ENCODE data around the gene ROMO1.
"Not testable (repeated sequence)": the region's sequence is repeated elsewhere in the genome, so short reads cannot be mapped to it uniquely, and the experiment has no call there.

The ROMO1 gene

DNA sequence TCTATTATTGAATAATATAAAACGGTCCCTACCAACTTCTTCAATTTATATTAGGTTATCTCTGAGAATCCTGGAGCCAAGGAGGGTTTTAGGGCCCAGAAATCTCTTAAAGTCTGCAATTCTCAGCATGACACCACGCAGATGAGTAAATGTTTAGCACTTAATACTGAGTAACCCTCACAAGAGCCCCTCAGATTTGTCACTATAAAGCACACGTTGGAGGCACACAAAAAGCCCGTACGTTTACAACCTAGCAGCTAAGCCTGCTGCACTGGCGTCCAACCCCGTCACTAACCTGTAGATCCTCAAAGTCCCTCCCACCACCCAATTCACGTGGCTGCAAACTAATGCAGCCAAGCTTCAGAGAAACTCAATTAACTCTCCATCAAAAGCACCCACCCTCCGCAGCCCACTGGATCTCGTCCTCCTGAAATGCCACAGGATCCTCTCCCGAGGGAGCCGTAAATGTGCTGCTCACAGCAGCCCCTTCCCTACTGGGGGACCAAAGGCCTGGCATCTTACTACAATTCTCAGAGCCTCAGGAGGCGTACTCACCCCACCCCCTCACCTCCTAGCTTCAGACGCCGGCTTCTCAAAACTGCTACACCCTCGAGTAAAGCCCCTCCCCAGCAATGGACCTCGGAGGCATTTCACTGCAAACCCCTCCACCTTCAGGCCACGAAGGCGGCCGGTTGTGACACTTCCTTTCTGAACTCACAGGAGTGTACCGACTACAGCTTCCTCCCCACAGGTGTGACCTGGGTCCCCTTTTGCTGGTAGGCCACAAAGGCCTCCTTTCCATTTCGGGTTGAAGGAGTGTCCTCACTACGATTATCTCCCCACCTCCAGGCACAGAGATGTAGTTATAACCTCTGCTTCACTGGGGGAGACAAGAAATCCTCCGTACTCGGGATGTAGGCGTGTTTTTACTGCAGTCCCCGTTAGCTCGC lies 35.4 kb upstream of the ROMO1 start:
- peak overlapping the region; percentile 88 for H3K4me3 ChIP-seq
- DNase-seq (ENCODE audit: low spot score in 2 of 2): peak; percentile 73 to 79
- peaks cover 5% of the 10 kb centered on the region for H3K36me3 ChIP-seq (replicated peaks)
- peaks cover 17% of the 10 kb centered on the region for H3K4me1 ChIP-seq
- no peaks in the 10 kb centered on the region for H3K9me3 ChIP-seq
- no peaks in the 10 kb centered on the region for H3K27me3 ChIP-seq (ENCODE audit: low read depth)
- in situ Hi-C loops (cut with MboI; ENCODE audit: low sequenced_read_pairs): no loop called here

DNA sequence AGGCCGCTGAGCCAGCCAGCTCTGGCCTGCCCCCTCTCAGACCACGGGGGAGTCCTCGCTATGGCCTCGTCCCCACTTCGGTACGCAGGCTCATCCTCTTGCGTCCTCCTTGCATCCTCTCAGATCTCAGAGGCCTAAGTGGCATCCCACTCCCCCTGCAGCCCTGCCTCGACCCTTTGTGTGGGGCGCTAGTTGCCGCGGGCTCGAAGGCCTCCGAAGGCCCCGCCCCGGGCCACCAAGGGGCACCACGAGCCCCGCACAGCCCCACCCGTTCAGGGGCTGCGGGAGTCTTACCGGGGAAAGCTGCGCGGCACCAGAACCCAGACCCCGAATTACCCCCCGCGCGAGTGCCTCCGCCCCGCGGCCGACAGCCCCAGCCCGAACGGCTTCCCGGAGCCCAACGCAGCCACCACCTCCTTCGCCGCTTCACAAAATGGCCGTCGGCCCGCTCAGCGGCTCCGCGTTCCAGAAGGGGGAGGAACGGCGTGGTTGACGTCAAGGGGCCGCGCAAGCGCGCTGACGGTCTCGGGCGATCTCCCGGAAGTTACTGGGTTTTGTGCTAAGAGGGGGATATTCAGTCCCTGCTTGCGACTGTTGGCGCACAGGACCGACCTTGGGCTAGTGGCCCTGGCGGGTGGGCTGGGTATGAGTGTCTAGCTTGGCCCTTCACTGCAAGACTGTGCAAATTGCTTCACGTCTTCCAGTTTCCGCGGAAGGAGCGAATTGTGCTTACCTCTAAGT lies 34.6 kb upstream of the ROMO1 start, which contains the start of the genes CPNE1 and RBM12:
CPNE1 (minus strand) TSS at position 435 of the 741 bp plus-strand sequence. CDS start 31,977 bp downstream, outside the sequence.
RBM12 (minus strand) TSS at position 435 of the 741 bp plus-strand sequence. CDS start 9,578 bp downstream, outside the sequence.
- H3K4me3 ChIP-seq: peak within 1 kb of the TSS; percentile 88
- DNase-seq (ENCODE audit: low spot score in 2 of 2): peak; percentile 92 to 94
- in situ Hi-C loops (cut with MboI; ENCODE audit: low sequenced_read_pairs): no loop called here
- H3K27me3 ChIP-seq (ENCODE audit: low read depth): no peaks in the 10 kb centered on the region
- no peaks in the 10 kb centered on the region for H3K9me3 ChIP-seq
- peaks cover 15% of the 10 kb centered on the region for H3K4me1 ChIP-seq
- H3K36me3 ChIP-seq (replicated peaks): peaks cover 13% of the 10 kb centered on the region

DNA sequence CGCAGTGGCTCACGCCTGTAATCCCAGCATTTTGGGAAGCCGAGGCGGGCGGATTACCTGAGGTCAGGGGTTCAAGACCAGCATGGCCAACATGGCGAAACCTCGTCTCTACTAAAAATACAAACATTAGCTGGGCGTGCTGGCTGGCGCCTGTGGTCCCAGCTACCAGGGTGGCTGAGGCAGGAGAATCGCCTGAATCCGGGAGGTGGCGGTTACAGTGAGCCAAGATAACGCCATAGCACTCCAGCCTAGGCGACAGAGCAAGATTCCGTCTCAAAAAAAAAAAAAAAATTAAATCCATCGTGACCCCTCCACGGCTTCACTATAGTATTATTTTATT lies 33.3 kb upstream of the ROMO1 start:
- H3K4me3 ChIP-seq: no peak overlapping the region
- H3K9me3 ChIP-seq: no peaks in the 10 kb centered on the region
- in situ Hi-C loops (cut with MboI; ENCODE audit: low sequenced_read_pairs): no loop called here
- no peak for DNase-seq (ENCODE audit: low spot score in 2 of 2)
- H3K36me3 ChIP-seq (replicated peaks): peaks cover 21% of the 10 kb centered on the region
- H3K27me3 ChIP-seq (ENCODE audit: low read depth): no peaks in the 10 kb centered on the region
- H3K4me1 ChIP-seq: peaks cover 15% of the 10 kb centered on the region

DNA sequence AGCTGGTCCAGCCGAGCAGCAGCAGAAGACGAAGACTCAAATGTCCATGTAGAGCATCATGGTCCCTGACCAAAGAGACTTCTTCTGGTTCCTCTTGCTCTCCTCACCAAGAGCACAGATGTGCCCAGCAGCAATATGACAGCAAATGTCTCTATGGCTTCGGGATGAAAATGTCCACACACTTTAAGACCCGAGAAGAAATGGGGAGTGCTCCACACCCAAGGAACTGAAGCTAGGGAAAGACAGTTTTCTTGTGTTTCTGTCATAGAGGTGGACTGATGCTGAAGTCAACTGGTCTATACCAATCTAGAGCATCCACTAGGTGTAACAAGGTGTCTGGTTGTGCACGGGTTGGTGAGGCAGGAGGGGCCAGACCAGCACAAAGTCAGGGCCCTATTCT lies 30.0 kb upstream of the ROMO1 start:
- in situ Hi-C loops (cut with MboI; ENCODE audit: low sequenced_read_pairs): no loop called here
- DNase-seq (ENCODE audit: low spot score in 2 of 2): no peak
- peaks cover 4% of the 10 kb centered on the region for H3K4me1 ChIP-seq
- H3K4me3 ChIP-seq: no peak overlapping the region
- H3K9me3 ChIP-seq: no peaks in the 10 kb centered on the region
- peaks cover 44% of the 10 kb centered on the region for H3K36me3 ChIP-seq (replicated peaks)
- H3K27me3 ChIP-seq (ENCODE audit: low read depth): no peaks in the 10 kb centered on the region

DNA sequence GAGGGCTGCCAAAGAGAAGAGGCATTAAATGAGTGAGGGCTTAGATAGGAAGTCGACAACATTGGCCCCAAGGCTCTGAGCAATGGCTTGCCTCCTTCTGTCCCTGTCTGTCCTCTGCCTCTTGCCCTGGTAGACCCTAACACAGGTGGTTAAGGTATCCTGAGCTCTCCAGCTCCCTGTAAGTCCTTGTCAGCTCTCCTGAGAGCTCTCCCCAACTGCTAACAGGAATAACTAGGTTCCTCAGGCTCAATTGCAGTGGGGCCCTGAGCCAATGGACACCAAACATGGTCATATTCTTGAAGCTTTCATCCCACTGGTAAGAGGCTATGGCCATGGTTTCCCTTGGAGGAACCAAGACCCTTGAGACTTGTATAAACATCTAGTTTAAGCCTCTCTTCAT lies 29.5 kb upstream of the ROMO1 start:
- H3K4me1 ChIP-seq: peaks cover 4% of the 10 kb centered on the region
- in situ Hi-C loops (cut with MboI; ENCODE audit: low sequenced_read_pairs): no loop called here
- no peaks in the 10 kb centered on the region for H3K27me3 ChIP-seq (ENCODE audit: low read depth)
- peaks cover 44% of the 10 kb centered on the region for H3K36me3 ChIP-seq (replicated peaks)
- H3K4me3 ChIP-seq: no peak overlapping the region
- no peaks in the 10 kb centered on the region for H3K9me3 ChIP-seq
- no peak for DNase-seq (ENCODE audit: low spot score in 2 of 2)

DNA sequence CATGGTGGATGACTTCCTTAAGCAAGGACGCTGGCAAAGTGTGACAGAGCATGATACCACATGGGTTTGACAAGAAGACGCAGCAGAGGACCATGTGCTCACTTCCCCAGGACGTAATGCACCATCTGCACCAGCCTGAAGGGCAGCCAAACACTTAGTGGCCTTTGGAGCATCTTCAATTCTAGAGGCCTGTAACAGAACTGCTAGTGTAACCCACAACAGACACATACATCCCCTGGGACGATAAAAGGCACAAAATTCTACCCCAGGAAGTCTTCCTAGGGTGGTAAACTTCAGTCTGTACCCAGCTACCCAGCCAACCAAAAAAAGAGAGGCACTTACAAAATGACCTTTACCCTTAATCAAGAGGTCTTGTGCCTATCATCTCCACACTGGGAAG lies 25.3 kb upstream of the ROMO1 start:
- no peak for DNase-seq (ENCODE audit: low spot score in 2 of 2)
- H3K27me3 ChIP-seq (ENCODE audit: low read depth): no peaks in the 10 kb centered on the region
- in situ Hi-C loops (cut with MboI; ENCODE audit: low sequenced_read_pairs): no loop called here
- H3K36me3 ChIP-seq (replicated peaks): peaks cover 40% of the 10 kb centered on the region
- H3K9me3 ChIP-seq: no peaks in the 10 kb centered on the region
- H3K4me3 ChIP-seq: no peak overlapping the region
- no peaks in the 10 kb centered on the region for H3K4me1 ChIP-seq

DNA sequence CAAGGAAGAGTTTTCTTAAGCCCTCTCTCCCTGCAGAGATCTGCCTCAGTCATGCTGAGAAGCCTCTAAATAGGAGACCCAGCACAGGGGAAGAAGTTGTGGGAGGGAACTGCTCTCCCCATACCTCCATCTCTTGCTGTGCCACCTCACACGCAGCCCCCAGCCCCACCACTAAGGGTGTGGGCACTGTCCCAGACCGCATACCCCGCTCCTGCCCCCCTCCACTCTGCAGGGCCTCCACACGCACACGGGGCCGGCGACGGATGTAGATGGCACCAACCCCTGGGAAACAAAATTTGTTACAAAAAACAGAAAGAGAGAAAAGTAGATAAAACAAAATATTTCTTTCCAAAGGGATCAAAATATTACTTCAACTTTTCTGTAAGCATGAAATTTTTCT lies 24.3 kb upstream of the ROMO1 start:
- Histone ChIP-seq H3K9me3 (no peaks in the 10 kb centered on the region), H3K36me3 (replicated peaks) (peaks cover 32% of the 10 kb centered on the region), H3K4me1 (no peaks in the 10 kb centered on the region), H3K4me3 (no peak overlapping the region), H3K27me3 (ENCODE audit: low read depth) (no peaks in the 10 kb centered on the region)
- DNase-seq (ENCODE audit: low spot score in 2 of 2): no peak
- in situ Hi-C loops (cut with MboI; ENCODE audit: low sequenced_read_pairs): no loop called here

DNA sequence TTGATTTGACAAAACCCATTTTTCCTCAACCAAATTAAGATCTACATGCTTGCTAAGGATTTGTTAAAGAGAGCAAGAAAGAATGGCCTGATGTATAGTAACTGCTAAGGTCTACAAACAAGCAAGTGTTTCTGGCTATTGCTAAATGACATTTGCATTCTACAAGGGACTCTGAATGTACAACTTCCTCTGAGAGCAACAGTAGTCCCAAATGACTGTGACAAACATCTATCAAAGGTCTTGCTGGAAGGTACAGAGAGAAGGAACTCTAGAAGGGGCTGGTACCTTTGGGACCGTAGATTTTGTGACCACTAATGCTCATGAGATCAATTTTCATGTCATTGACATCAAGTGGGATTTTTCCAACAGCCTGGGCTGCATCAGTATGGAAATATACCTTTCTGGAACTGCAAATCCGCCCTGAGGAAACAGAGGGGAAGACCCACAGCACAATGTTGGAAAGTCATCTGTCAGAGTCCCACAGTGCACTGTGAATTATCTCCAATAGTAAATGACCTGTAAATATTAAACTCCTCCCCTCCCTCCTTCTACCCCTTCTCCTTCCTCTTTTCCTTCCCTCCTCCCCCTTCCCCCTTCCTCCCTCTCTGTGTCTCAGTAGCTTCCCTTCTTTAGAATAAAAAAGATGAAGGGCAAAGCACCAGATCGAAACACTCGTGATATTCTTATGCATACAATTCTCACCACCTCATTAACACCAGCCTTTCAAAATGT lies 18.6 kb upstream of the ROMO1 start:
- no peaks in the 10 kb centered on the region for H3K9me3 ChIP-seq

DNA sequence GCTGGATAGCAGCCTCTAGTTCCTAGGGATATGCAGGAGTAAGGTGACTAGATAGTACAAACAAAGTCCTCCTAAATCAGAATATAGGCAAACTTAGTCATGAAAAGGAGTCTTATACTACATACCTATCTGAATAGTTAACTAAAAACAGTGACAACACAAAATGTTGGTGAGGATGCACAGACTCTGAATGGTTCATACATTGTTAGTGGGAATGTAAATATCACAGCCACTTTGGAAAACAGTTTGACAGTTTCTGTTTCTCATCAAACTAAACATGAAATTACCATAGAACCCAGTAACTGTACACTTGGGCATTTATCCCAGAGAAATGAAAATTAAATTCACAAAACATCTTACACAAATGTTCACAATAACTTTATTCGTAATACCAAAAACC lies 17.2 kb upstream of the ROMO1 start:
- Histone ChIP-seq H3K9me3 (no peaks in the 10 kb centered on the region), H3K4me1 (peaks cover 4% of the 10 kb centered on the region), H3K36me3 (replicated peaks) (peaks cover 4% of the 10 kb centered on the region), H3K4me3 (no peak overlapping the region), H3K27me3 (ENCODE audit: low read depth) (no peaks in the 10 kb centered on the region)
- in situ Hi-C loops (cut with MboI; ENCODE audit: low sequenced_read_pairs): no loop called here
- DNase-seq (ENCODE audit: low spot score in 2 of 2): no peak

More for the DNA sequence above, 18.6 kb upstream of the ROMO1 start:
- H3K27me3 ChIP-seq (ENCODE audit: low read depth): no peaks in the 10 kb centered on the region
- in situ Hi-C loops (cut with MboI; ENCODE audit: low sequenced_read_pairs): no loop called here
- H3K36me3 ChIP-seq (replicated peaks): peaks cover 5% of the 10 kb centered on the region; the same call in 1 of the 2 replicates
- peaks cover 4% of the 10 kb centered on the region for H3K4me1 ChIP-seq
- no peak for DNase-seq (ENCODE audit: low spot score in 2 of 2)
- H3K4me3 ChIP-seq: no peak overlapping the region

DNA sequence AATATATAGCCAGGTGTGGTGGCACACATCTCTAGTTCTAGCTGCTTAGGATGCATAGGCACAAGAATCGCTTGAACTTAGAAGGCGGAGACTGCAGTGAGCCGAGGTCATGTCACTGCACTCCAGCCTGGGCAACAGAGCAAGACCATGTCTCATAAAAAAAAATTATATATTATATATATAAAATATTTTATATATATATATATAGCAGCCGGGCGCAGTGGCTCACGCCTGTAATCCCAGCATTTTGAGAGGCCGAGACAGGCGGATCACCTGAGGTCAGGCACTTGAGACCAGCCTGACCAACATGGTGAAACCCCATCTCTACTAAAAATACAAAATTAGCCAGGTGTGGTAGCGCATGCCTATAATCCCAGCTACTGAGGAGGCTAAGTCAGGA lies 13.8 kb upstream of the ROMO1 start:
- H3K36me3 ChIP-seq (replicated peaks): peaks cover 18% of the 10 kb centered on the region
- H3K9me3 ChIP-seq; in situ Hi-C loops (cut with MboI; ENCODE audit: low sequenced_read_pairs); DNase-seq (ENCODE audit: low spot score in 2 of 2); H3K4me3 ChIP-seq; H3K27me3 ChIP-seq (ENCODE audit: low read depth); H3K4me1 ChIP-seq: not testable (repeated sequence)

DNA sequence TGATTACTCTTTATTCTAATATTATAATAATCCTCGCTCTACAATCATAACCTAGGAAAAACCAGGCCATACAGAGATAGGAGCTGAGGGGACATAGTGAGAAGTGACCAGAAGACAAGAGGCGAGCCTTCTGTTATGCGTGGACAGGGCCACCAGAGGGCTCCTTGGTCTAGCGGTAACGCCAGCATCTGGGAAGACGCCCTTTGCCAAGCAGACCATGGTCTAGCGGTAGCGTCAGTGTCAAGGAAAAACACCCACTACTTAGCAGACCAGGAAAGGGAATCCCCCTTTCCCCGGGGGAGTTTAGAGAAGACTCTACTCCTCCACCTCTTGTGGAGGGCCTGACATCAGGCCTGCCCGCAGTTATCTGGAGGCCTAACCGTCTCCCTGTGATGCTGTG lies 12.3 kb upstream of the ROMO1 start:
- DNase-seq (ENCODE audit: low spot score in 2 of 2): peak in 1 of 2 experiments; percentile 40
- H3K9me3 ChIP-seq; H3K4me3 ChIP-seq; H3K4me1 ChIP-seq; in situ Hi-C loops (cut with MboI; ENCODE audit: low sequenced_read_pairs); H3K27me3 ChIP-seq (ENCODE audit: low read depth): not testable (repeated sequence)
- H3K36me3 ChIP-seq (replicated peaks): peaks cover 20% of the 10 kb centered on the region

DNA sequence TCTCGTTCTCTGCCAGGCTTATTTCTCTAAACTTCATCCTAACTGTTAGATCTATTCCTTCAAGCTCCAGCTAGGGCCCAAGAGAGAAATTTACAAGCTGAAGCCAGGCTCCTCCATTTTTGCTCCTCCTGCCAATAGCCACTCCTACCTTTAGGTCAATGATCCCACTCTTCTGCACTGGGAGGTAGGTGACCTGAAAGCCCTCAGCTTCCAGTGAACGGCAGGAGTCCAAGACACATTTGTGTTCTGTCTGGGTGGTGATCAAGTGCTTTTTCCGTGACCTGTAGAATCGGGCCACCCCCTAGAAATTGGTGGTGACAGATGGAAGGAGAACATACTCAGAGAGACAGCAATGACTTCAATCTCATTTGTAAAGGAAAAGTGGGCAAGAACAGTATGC lies 8.9 kb upstream of the ROMO1 start:
- H3K36me3 ChIP-seq (replicated peaks): peaks cover 31% of the 10 kb centered on the region
- no peaks in the 10 kb centered on the region for H3K4me1 ChIP-seq
- no peaks in the 10 kb centered on the region for H3K9me3 ChIP-seq
- H3K27me3 ChIP-seq (ENCODE audit: low read depth): no peaks in the 10 kb centered on the region
- no peak for DNase-seq (ENCODE audit: low spot score in 2 of 2)
- H3K4me3 ChIP-seq: no peak overlapping the region
- in situ Hi-C loops (cut with MboI; ENCODE audit: low sequenced_read_pairs): no loop called here

DNA sequence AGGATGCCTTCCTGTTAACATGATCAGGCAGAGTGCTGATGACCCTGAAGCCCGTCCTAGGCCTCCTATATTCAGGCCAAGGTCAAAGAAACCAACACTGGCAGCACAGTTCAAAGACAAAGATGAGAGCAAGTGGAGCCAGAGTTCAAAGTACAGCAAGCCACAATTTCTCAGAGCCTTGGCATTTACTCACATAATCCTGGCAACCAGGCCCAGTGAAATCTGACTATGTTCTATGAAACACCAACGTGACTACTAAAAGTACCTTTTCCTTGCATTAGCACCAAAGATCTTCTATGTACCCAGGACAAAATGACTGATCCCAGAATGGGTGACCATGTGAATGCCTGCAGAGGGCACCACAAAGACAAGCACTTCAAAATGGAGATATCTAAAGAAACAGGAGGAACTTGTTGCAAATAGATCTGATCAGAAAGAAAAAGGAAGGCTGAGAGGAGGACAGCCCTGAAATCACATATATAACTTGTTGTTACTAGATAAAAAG lies 3.9 kb upstream of the ROMO1 start:
- Histone ChIP-seq H3K4me1 (peaks cover 6% of the 10 kb centered on the region), H3K4me3 (no peak overlapping the region), H3K9me3 (no peaks in the 10 kb centered on the region), H3K27me3 (ENCODE audit: low read depth) (no peaks in the 10 kb centered on the region), H3K36me3 (replicated peaks) (peaks cover 21% of the 10 kb centered on the region)
- DNase-seq (ENCODE audit: low spot score in 2 of 2): no peak
- in situ Hi-C loops (cut with MboI; ENCODE audit: low sequenced_read_pairs): no loop called here

Measured in HAP-1 (cell line).